K562 (cell line): ENCODE data around the gene ASIC3. TPM values are rescaled to one million over a fixed set of nuclear protein-coding genes. Genes with fewer than 3 reads are reported as not detected.

Experiments
- ATAC-seq: fragments of 200-7000 bp; cut with Tn5 transposase; 3 replicates; pipeline ENCODE4 v1.9.1; 2020; ENCODE audit warnings: moderate library complexity
- BruUV-seq: library from RNA; stranded (reverse); fragments of 400-500 nt; replicated peaks from 2 replicates; lab custom pipeline; 2021; lab: Mats Ljungman, UMichigan
- CTCF ChIA-PET: fragments of 300-600 bp; formaldehyde crosslinking; extraction: SDS; loops from one replicate; lab custom pipeline; 2021; ENCODE audit warnings: low intra/inter-chr PET ratio; lab: Yijun Ruan, JAX
- POLR2A ChIA-PET: fragments of 300-600, 350-650 bp; sonication (Branson Sonifier 250); formaldehyde crosslinking; extraction: SDS; loops from one replicate; lab custom pipeline; 2021; ENCODE audit warnings: antibody characterized with exemption, inconsistent platforms; lab: Yijun Ruan, JAX
- DNase-seq, 4 experiments: peaks; one replicate each; pipeline versions ENCODE4 v3.0.0 to v3.0.0-alpha.2; 2011 to 2018; ENCODE audit warnings: low spot score in 3 of 4, mixed read lengths in 3 of 4; ENCODE audit errors: extremely low read depth in 1 of 4
- FAIRE-seq: peaks from 2 replicates; lab custom pipeline; 2011; peaks lifted over from hg19 to GRCh38; lab: Jason Lieb, UNC
- H2AFZ ChIP-seq: 2 replicates; pipeline ENCODE4 v1.6.0; 2011; ENCODE audit warnings: low read depth, low read length, control low read depth, inconsistent platforms
- H3K27ac ChIP-seq: fragments of 200-600 bp; 3 replicates; pipeline ENCODE4 v1.8.0; 2011; ENCODE audit warnings: low read depth, mild to moderate bottlenecking, control low read depth, inconsistent platforms, low read length, moderate library complexity, mixed read lengths; ENCODE audit errors: extremely low read depth
- H3K27me3 ChIP-seq, 2 experiments: fragments of 300-600 bp in 1 of 2; 2 replicates in 1 of 2; 3 replicates in 1 of 2; pipeline versions ENCODE4 v1.6.0 to v1.8.0; 2011; ENCODE audit warnings: inconsistent platforms in 2 of 2, low read length in 2 of 2, mild to moderate bottlenecking in 1 of 2, mixed read lengths in 1 of 2, moderate library complexity in 1 of 2; ENCODE audit not compliant: control insufficient read depth in 2 of 2, insufficient read depth in 2 of 2
- H3K36me3 ChIP-seq: fragments of 300-600 bp; 3 replicates; pipeline ENCODE4 v1.8.0; 2011; ENCODE audit warnings: mild to moderate bottlenecking, low read length, inconsistent platforms; ENCODE audit not compliant: control insufficient read depth, insufficient read depth
- H3K4me1 ChIP-seq, 2 experiments: fragments of 200-600 bp in 1 of 2; replicated peaks in 1 of 2; 2 replicates in 1 of 2; 3 replicates in 1 of 2; pipeline versions ENCODE4 v1.5.1 to v1.8.0; 2011; ENCODE audit warnings: inconsistent platforms in 2 of 2, low read length in 2 of 2, mild to moderate bottlenecking in 1 of 2, mixed read lengths in 1 of 2, moderate library complexity in 1 of 2; ENCODE audit not compliant: control insufficient read depth in 2 of 2, insufficient read depth in 2 of 2
- H3K4me2 ChIP-seq: 2 replicates; pipeline ENCODE4 v1.6.1; 2011; ENCODE audit warnings: low read length, control low read depth, inconsistent platforms, mixed read lengths; ENCODE audit not compliant: insufficient read depth
- H3K4me3 ChIP-seq: fragments of 200-600 bp; sonication (generic), shearing (Covaris generic); 2 replicates; pipeline ENCODE4 v1.5.1; 2016; ENCODE audit warnings: control low read depth, inconsistent platforms
- H3K79me2 ChIP-seq: fragments of 200-600 bp; 3 replicates; pipeline ENCODE4 v1.8.0; 2011; ENCODE audit warnings: low read length, inconsistent platforms; ENCODE audit not compliant: control insufficient read depth, insufficient read depth
- H3K9ac ChIP-seq, 2 experiments: 2 replicates each; pipeline versions ENCODE4 v1.6.0 to v1.6.1; 2011; ENCODE audit warnings: low read depth in 2 of 2, low read length in 2 of 2, control low read depth in 1 of 2, inconsistent platforms in 1 of 2, mild to moderate bottlenecking in 1 of 2, mixed read lengths in 1 of 2; ENCODE audit not compliant: insufficient read depth in 1 of 2
- H3K9me1 ChIP-seq: one replicate; pipeline ENCODE4 v1.6.0; 2011; ENCODE audit warnings: inconsistent platforms, mild to moderate bottlenecking, low read length, moderate library complexity; ENCODE audit not compliant: control insufficient read depth, insufficient read depth
- H3K9me3 ChIP-seq: replicated peaks from 2 replicates; pipeline ENCODE4 v1.5.1; 2011; ENCODE audit warnings: low read depth, low read length, inconsistent platforms; ENCODE audit not compliant: control insufficient read depth, insufficient read depth
- H4K20me1 ChIP-seq: replicated peaks from 2 replicates; pipeline ENCODE4 v1.6.1; 2011; ENCODE audit warnings: low read length, inconsistent platforms, mixed read lengths; ENCODE audit not compliant: control insufficient read depth, insufficient read depth
- HLTF ChIP-seq: fragments of 450-650 bp; IDR thresholded peaks from 2 replicates; pipeline ENCODE4 v1.6.1; 2016
- NCOA2 ChIP-seq, 2 experiments: fragments of 450-650 bp; IDR thresholded peaks; 2 replicates each; pipeline ENCODE4 v1.6.1; 2018; ENCODE audit warnings: mild to moderate bottlenecking in 2 of 2, moderate library complexity in 1 of 2; ENCODE audit not compliant: partially characterized antibody in 2 of 2
- NELFE ChIP-seq: IDR thresholded peaks from 2 replicates; pipeline ENCODE4 v1.6.1; 2011; ENCODE audit warnings: mild to moderate bottlenecking; ENCODE audit not compliant: insufficient read depth, insufficient read length
- NFE2 ChIP-seq: IDR thresholded peaks from 2 replicates; pipeline ENCODE4 v1.6.1; 2014; ENCODE audit warnings: antibody characterized with exemption, low read depth
- POLR2B ChIP-seq: fragments of 450-650 bp; IDR thresholded peaks from 2 replicates; pipeline ENCODE4 v1.6.1; 2018; ENCODE audit warnings: low read depth; ENCODE audit not compliant: partially characterized antibody
- PRMT5 ChIP-seq: sonication (generic); formaldehyde crosslinking; IDR thresholded peaks from 2 replicates; pipeline ENCODE4 v1.5.0; 2020; ENCODE audit warnings: missing genetic modification reagents
- SNIP1 ChIP-seq: fragments of 450-650 bp; IDR thresholded peaks from 2 replicates; pipeline ENCODE4 v1.7.1; 2017; ENCODE audit warnings: low read depth, mild to moderate bottlenecking
- STAT6 ChIP-seq: sonication (generic); formaldehyde crosslinking; IDR thresholded peaks from 2 replicates; pipeline ENCODE4 v1.8.1; 2023; ENCODE audit warnings: mild to moderate bottlenecking, missing genetic modification reagents
- ZNF316 ChIP-seq: fragments of 450-650 bp; IDR thresholded peaks from 2 replicates; pipeline ENCODE4 v1.6.1; 2016
- ZNF395 ChIP-seq: fragments of 200-800 bp; sonication (Bioruptor generic); IDR thresholded peaks from 2 replicates; pipeline ENCODE4 v1.6.1; 2017; ENCODE audit warnings: missing genetic modification characterization, missing compliant biosample characterization
- ZNF695 ChIP-seq: fragments of 450-650 bp; formaldehyde crosslinking; IDR thresholded peaks from 2 replicates; pipeline ENCODE4 v1.4.0; 2020; ENCODE audit warnings: mild to moderate bottlenecking, moderate library complexity
- WGBS: fragments of 100-300 bp; shearing (Covaris generic); methylation state at CpG from one replicate; pipeline ENCODE4 v1.1.6; 2016; ENCODE audit warnings: low coverage, mixed read lengths; ENCODE audit not compliant: insufficient coverage; ENCODE audit errors: missing lambda C conversion rate; 5-methylcytosine and 5-hydroxymethylcytosine counted together
- in situ Hi-C: fragments of 300-500 bp; cut with MboI; formaldehyde crosslinking; loops from 4 replicates; pipeline ENCODE4 v1.15.0; 2018; ENCODE audit warnings: inconsistent platforms, mixed read lengths
- intact Hi-C: fragments of 100-400 bp; cut with micrococcal nuclease; formaldehyde crosslinking; loops from 2 replicates; pipeline ENCODE4 v1.14.2; 2022
- polyA plus RNA-seq, 8 experiments: library from polyadenylated mRNA; depleted of rRNA in 4 of 8; stranded (reverse) in 5 of 8; unstranded in 3 of 8; fragments of >200 nt; fragmentation: Nextera tagmentation in 2 of 8; fragmentation: Illumina TruSeq in 1 of 8; extraction: Ambion mirVana in 2 of 8; extraction: Trizol in 1 of 8; gene quantifications; 2 replicates each; pipeline versions ENCODE4 v1.2.1 to v1.2.3, GENCODE V29; 2011 to 2014; ENCODE audit warnings: inconsistent platforms in 1 of 8, missing spikeins in 1 of 8
- total RNA-seq, 7 experiments: library from RNA; depleted of rRNA in 6 of 7; stranded (reverse); fragments of >200 nt in 6 of 7; fragmentation: Illumina TruSeq in 2 of 7; extraction: Trizol in 2 of 7; gene quantifications; 2 replicates each; pipeline versions ENCODE4 v1.2.1 to v1.2.3, GENCODE V29; 2011 to 2021; ENCODE audit warnings: low replicate concordance in 1 of 7

The ASIC3 gene
- total and polyA plus RNA-seq, 9 of the 15 experiments (the other 6 are each of a cell fraction or from before 2014, with no cell fraction given) = 0.11 to 5.0 (median 0.87) TPM

GRCh38 chr7:151000897-151001495, 47.3 kb upstream of the ASIC3 start (continued):
- peak; percentile 28; the same call in 1 of the 2 replicates for TF ChIP-seq NFE2
- TF ChIP-seq HLTF = no peak
- no peak for TF ChIP-seq NCOA2 (IDR thresholded peaks at IDR 0.05; ENCODE audit: partially characterized antibody in 2 of 2)
- no peak for TF ChIP-seq POLR2B
- TF ChIP-seq ZNF316 = peak; percentile 29; the same call in 1 of the 2 replicates
- no peak for TF ChIP-seq PRMT5
- TF ChIP-seq NELFE = no peak
- TF ChIP-seq, all 486 proteins: peak for 16

- ATAC-seq (no peak), DNase-seq (no peak), FAIRE-seq (no peak)
- TF ChIP-seq STAT6 (no peak), ZNF695 (CRISPR knock-in tag) (no peak), SNIP1 (no peak), ZNF395 (CRISPR knock-in tag) (no peak)
- H3K4me1 ChIP-seq = peaks cover 23 to 53% of the 10 kb centered on the region in 2 experiments
- H3K27me3 ChIP-seq = no peaks in the 10 kb centered on the region
- in situ Hi-C loops = no loop called here
- H3K36me3 ChIP-seq = no peaks in the 10 kb centered on the region
- H3K79me2 ChIP-seq = no peaks in the 10 kb centered on the region
- no peak overlapping the region for H2AFZ ChIP-seq
- no peak overlapping the region for H3K4me2 ChIP-seq
- CTCF ChIA-PET = no interaction called here
- WGBS = 87% methylated on average over 16 of the region's 16 CpGs
- H3K9ac ChIP-seq = peak overlapping the region in 1 of 2 experiments; percentile 29; a peak in 2 of 4 replicates
- no peak overlapping the region for H3K27ac ChIP-seq
- H3K9me3 ChIP-seq = no peaks in the 10 kb centered on the region
- H3K9me1 ChIP-seq = no peaks in the 10 kb centered on the region
- H4K20me1 ChIP-seq = no peaks in the 10 kb centered on the region
- intact Hi-C loops = no loop called here
- POLR2A ChIA-PET = interaction anchor here (0.6 to 1.1 kb wide), 3 partner anchors 61 to 84 kb away, joined by 3 to 4 read pairs (median 3); partner anchors contain the start of gene AGAP3
- H3K4me3 ChIP-seq = no peak overlapping the region
- BruUV-seq = no TSS peak
Observed at GRCh38 chr7:151001546-151001945, 46.8 kb upstream of the ASIC3 start.
